Lower lobe of right lung (tissue), 2 donors: ENCODE results near the gene SPNS2. TPM values are rescaled to one million over a fixed set of nuclear protein-coding genes. Genes with fewer than 3 reads are reported as not detected.

ENCODE experiments used
- ATAC-seq, 2 donors: fragments of 200-7000 bp; cut with Tn5 transposase; one replicate each; pipeline ENCODE4 v1.9.1; 2020 to 2022; ENCODE audit warnings: mild to moderate bottlenecking in 2 of 2, moderate library complexity in 2 of 2
- DNase-seq: peaks from one replicate; pipeline ENCODE4 v3.0.0-alpha.2; 2020
- H3K27ac ChIP-seq: fragments of 200-600 bp; one replicate; pipeline ENCODE4 v1.8.0; 2022
- H3K27me3 ChIP-seq: fragments of 200-600 bp; one replicate; pipeline ENCODE4 v1.8.0; 2022; ENCODE audit warnings: low read depth
- H3K36me3 ChIP-seq: fragments of 200-600 bp; one replicate; pipeline ENCODE4 v1.8.0; 2022; ENCODE audit warnings: mild to moderate bottlenecking
- H3K4me1 ChIP-seq: fragments of 200-600 bp; one replicate; pipeline ENCODE4 v1.8.0; 2022
- H3K4me3 ChIP-seq: fragments of 200-600 bp; one replicate; pipeline ENCODE4 v1.8.0; 2022; ENCODE audit warnings: mild to moderate bottlenecking
- H3K9me3 ChIP-seq: fragments of 200-600 bp; one replicate; pipeline ENCODE4 v1.8.0; 2022
- CTCF ChIP-seq: fragments of 200-600 bp; IDR thresholded peaks from one replicate; pipeline ENCODE4 v1.8.0; 2022; ENCODE audit warnings: antibody characterized with exemption, mild to moderate bottlenecking
- intact Hi-C: fragments of 100-400 bp; cut with DNase I; formaldehyde crosslinking; loops from one replicate; pipeline ENCODE4 v1.11.0; 2022
- total RNA-seq: library from RNA; stranded (reverse); fragmentation: NEBNext Ultra II Directional; extraction: Animal tissue kit (Norgen Biotek cat#: 25700); gene quantifications from one replicate; pipeline ENCODE4 v1.2.1, GENCODE V29; 2021
- donor health status: DM: no; HTN: yes; CAD: no; lungs with severe emphysema.

The SPNS2 gene
- total RNA-seq, 1 donor from 2014 or later: 42.0 TPM

GRCh38 chr17:4503283-4504025, 4.8 kb downstream of the SPNS2 start:
- no peak for DNase-seq
- no peaks in the 10 kb centered on the region for H3K36me3 ChIP-seq
- intact Hi-C loops: no loop called here

DNA sequence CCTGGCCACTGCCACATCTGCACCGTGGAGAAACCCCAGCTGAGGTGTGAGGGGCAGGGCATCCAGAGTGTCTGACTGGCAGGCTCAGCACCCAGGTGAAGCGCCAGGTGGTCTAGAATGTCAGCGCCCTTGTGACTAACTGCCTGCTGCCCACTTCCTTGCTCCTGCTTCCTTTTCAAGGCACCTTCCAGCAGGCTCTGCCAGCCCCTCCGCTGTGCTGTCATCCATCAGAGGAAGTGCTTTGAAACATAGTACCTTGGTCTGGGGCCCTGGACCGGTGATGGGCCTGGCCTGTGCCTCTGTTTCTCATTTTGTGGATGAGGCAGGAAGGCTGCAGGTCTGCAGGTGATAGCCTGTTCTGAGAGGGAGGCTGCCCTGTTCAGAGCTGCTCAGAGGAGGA, 5.5 kb downstream of the SPNS2 start:
- DNase-seq: no peak
- TF ChIP-seq CTCF: no peak
- peaks cover 99% of the 10 kb centered on the region for H3K4me1 ChIP-seq
- intact Hi-C loops: no loop called here
- peak overlapping the region; percentile 18 for H3K27ac ChIP-seq
- H3K36me3 ChIP-seq: no peaks in the 10 kb centered on the region
- no peaks in the 10 kb centered on the region for H3K9me3 ChIP-seq
- ATAC-seq: no peak
- H3K27me3 ChIP-seq: peaks cover 18% of the 10 kb centered on the region
- no peak overlapping the region for H3K4me3 ChIP-seq

More at GRCh38 chr17:4503283-4504025, 4.8 kb downstream of the SPNS2 start:
- Histone ChIP-seq H3K27me3 (peaks cover 18% of the 10 kb centered on the region), H3K4me3 (no peak overlapping the region), H3K4me1 (peaks cover 93% of the 10 kb centered on the region), H3K27ac (peak overlapping the region; percentile 18), H3K9me3 (no peaks in the 10 kb centered on the region)
- no peak for TF ChIP-seq CTCF
- no peak for ATAC-seq

DNA sequence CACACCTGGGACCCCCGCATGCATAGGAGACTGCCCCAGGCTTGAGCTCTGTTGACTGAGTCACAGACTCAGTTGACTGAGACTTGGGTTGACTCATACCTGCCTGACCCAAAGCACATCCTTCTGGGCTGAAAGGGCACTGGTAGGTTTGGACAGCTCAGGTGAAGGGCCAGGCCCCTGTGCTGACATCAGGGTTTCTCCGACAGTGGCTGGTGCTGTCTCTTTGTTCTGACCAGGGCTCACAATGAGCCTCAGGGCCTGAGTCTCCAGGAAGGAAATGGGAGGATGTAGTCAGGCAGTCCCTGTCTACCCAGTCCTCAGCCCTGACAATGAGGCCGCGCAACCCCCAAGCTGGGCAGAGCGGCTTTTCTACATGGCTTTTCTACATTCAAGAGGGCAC, 6.5 kb downstream of the SPNS2 start:
- ATAC-seq (no peak), DNase-seq (no peak)
- H3K36me3 ChIP-seq: no peaks in the 10 kb centered on the region
- intact Hi-C loops: no loop called here
- peak overlapping the region; percentile 46 for H3K27ac ChIP-seq
- TF ChIP-seq CTCF: no peak
- H3K9me3 ChIP-seq: no peaks in the 10 kb centered on the region
- peaks cover 99% of the 10 kb centered on the region for H3K4me1 ChIP-seq
- H3K27me3 ChIP-seq: peaks cover 17% of the 10 kb centered on the region
- H3K4me3 ChIP-seq: peak overlapping the region; percentile 11

DNA sequence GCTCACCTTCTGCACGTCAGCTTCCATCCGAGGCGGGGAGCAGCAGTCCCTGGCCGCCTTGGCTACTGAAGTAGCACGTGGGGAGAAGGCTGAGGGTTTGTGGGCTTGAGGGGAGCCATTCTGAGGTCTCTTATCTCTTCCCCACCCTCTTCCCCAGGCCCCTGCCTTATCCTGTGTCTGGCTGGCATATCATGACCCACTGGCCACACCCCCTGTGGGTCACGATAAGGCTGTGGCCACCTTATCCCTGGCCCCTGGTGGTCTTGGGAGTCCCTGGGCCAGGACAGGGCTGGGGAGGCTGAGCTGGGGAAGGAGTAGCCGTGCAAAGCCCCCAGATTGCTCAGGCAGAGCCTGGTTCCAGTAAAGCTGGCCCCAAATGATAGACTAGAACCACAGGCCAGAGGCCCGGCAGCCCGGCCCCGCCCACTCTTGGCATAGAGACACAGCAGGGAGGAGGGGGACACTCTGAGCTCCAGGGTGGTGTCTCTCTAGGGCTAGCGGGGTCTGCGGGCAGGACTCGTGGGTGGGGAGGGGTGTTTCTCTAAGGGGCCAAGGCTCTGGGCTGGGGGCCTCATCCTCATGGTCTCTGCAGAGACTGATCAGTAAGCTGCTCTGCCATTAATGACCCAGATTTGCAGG, 7.6 kb downstream of the SPNS2 start:
- Histone ChIP-seq H3K4me1 (peaks cover 99% of the 10 kb centered on the region), H3K27me3 (peaks cover 6% of the 10 kb centered on the region), H3K27ac (peak overlapping the region; percentile 46), H3K36me3 (no peaks in the 10 kb centered on the region), H3K4me3 (no peak overlapping the region), H3K9me3 (no peaks in the 10 kb centered on the region)
- intact Hi-C loops: no loop called here
- DNase-seq: no peak
- ATAC-seq: no peak
- no peak for TF ChIP-seq CTCF

DNA sequence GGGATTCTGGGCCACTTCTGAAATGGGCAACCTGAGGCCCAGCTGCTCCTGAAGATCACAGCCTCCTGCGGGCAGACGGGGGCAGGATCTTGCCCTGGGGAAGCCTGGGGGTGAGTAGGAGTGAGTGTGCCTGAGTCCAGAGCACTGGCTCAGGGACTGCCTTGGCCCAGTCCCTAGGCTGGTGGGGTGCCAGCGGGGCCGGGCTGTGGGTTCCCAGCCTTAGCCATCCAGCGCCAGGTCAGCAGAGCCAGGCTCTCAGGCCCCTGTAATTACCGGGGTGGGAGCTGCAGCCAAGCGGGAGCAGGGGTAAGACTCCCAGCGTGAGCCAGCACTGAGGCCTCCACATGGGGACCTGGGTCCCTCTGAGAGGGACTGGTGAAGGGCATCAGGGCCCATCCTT, 8.2 kb downstream of the SPNS2 start:
- Histone ChIP-seq H3K4me1 (peaks cover 100% of the 10 kb centered on the region), H3K36me3 (no peaks in the 10 kb centered on the region), H3K27ac (peak overlapping the region; percentile 46), H3K9me3 (no peaks in the 10 kb centered on the region), H3K27me3 (peaks cover 4% of the 10 kb centered on the region), H3K4me3 (no peak overlapping the region)
- ATAC-seq: no peak
- intact Hi-C loops: no loop called here
- no peak for DNase-seq
- no peak for TF ChIP-seq CTCF
